HG03565 (cell line): ENCODE measurements around the gene TBC1D22B.

ENCODE experiments used
- ATAC-seq: cut with Tn5 transposase; IDR thresholded peaks from one replicate; pipeline ENCODE4 v1.9.1; 2021; ENCODE audit warnings: mild to moderate bottlenecking, moderate library complexity; ENCODE audit not compliant: unreplicated experiment

TBC1D22B gene

GRCh38 chr6:37257634-37258404 is at the start of gene TBC1D22B, which contains the start of gene TMEM217:
Gene TBC1D22B, plus strand, starts transcription at chr6:37257772. Its CDS starts 146 bp downstream, at chr6:37257918.
Gene TMEM217, minus strand, starts transcription at chr6:37258144. Its CDS starts 39,114 bp downstream, at chr6:37219030.
- ATAC-seq = peak; percentile 90

DNA sequence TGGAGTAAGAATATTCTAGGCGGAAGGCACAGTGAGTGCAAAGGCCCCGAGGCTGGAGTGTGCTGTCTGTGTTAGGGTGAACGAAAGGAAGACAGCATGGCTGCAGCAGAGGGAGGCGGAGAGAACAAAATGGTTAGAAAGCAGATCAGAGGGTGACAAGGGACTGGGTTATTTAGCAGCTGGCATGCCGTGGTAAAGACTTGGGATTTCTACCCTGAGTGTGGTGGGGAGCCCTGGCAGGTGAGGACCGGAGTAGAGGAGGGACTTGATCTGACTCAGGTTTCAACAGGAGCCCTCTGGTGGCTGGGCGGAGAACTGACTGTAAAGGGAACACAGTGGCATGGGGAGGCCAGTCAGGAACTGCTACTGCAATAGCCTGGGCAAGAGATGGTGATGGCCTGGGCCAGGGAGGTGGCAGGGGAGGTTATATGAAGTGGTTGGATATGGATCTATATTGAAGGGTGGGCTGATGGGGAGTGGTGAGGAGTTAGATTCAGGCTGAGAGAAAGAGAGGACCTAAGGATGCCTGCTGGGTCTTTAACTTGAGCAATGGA is 49.6 kb upstream of the TBC1D22B start:
- no peak for ATAC-seq

- ATAC-seq = no peak
Observed at GRCh38 chr6:37208793-37209192, 48.8 kb upstream of the TBC1D22B start.

GRCh38 chr6:37209461-37210205 is 47.9 kb upstream of the TBC1D22B start:
- no peak for ATAC-seq

DNA sequence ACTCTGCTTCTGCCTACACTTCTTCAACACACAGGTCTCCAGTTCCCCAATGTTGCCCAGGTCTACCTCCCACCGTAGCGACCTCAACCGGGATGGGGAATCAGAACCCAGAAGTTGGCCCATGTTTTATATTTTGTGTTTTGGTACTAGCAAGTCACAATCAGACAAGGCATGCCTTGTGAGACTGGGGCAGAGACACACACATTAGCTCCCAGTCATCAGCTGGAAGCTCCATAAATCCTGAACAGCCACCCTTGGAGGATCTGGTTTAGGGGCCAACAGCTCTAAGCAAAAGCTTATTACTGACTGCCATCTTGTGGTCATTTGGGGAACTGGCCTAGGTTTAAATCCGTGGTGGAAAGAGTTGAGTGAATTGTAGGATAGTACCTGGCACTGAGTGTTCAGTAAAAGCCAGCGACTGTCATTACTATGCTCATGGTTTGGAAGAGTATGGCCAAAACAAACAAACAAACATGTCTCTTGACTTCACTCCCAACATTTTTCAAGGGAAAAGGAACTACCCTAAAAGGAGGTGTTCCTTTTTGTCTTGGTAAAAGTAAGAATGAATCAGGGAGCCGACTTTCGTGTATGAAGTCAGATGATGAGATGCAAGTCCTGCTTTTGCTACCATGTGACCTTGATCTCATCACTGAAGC is 47.1 kb upstream of the TBC1D22B start:
- no peak for ATAC-seq

DNA sequence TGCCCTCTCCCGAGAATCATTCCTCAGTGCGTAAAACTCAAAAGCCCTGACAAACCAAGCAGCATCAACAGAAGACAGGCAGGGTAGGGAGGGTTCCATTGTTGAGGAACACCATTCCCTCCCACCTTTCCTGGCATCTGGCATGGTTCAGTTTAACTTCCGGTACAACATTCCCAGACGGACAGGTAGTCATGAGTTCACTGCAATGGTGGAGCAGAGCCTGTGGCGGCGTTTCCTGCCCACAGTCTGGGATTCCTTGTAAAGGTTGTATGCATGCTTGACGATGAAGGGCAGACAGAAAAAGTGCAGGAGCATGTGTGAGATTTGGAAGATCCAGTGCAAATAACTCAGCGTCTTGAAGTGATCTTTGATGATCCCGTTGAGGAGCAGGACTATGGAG is 45.3 kb upstream of the TBC1D22B start:
- no peak for ATAC-seq

- no peak for ATAC-seq
Observed at GRCh38 chr6:37218061-37218460, 39.5 kb upstream of the TBC1D22B start.

DNA sequence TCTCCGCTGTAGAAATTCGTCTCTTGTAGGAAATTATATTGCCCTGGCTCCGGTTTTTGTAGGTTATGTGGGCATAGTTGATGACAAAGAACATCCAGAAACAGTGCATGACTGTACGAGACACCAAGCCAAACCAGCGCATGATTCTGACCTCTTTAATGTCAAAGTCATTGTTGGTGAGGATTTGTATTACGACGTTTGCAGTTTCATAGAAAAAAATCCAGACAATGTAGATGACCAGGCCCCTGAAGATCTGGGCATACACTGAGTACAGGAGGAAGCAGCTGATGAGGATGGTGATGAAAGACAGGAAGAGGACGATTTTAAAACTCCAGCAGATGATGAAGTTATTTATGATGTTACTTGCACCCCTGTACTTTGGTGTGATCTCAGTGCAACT is 39.1 kb upstream of the TBC1D22B start:
- ATAC-seq = no peak

- ATAC-seq = no peak
Observed at GRCh38 chr6:37221585-37222124, 35.9 kb upstream of the TBC1D22B start.

DNA sequence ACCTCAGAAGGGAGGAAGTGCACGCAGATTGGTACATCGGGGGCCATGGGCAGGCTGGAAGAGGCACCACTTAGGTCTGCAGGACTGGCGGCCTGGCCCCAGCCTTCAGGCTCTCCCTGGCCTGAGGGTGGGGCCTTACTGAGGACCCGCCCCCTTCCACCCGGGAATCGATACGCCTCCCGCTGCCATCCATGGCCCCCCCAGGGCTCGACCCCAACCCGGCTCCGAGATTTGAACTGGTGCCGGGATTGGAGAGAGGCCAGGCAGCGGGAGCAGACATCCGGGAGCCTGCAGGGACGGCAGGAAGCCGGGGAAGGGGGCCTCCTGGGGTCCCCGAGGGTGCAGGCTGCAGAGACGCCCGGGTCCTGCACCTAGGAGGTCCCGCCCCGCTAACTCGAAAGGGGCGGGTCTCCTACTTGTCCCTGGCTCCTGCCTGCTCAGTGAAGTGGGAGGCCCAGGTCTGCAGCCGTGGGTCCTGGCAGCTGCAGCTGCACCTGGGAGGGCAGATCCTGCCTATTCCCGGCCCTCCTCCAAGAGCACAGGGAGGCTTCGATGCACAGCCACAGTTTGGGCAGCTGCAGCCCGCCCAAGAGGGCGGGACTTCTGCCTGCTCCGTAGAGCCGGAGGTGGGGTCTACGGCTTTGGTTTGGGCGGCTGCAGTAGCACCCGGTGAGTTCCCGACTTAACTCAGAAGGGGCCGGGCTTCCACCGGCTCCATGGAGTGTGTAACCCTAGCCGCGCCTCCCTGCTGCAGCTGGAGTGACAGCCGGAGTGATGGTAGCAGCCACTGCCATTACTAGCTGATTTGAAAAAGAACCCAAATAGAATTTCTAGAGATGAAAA is 35.2 kb upstream of the TBC1D22B start:
- ATAC-seq = peak; percentile 77

DNA sequence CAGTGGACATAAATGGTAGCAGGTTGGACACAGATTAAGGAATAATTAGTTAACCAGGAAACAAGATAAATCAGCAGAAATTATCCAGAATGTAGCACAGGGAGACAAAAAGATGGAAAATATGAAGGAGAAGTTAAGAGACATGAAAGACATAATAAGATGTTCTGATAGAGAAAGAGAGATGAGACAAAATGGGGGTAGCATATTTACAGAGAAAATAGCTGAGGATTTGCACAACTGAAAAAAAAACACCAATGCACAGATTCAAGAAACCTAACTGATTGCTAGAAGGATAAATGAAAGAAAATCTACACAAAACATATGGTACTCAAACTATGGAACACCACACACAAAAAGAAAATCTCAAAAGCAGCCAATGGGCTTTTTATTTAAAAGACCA is 34.6 kb upstream of the TBC1D22B start:
- no peak for ATAC-seq

GRCh38 chr6:37225350-37226169 is 32.0 kb upstream of the TBC1D22B start:
- ATAC-seq = no peak

GRCh38 chr6:37230104-37230503 is 27.5 kb upstream of the TBC1D22B start:
- no peak for ATAC-seq

GRCh38 chr6:37232430-37233017 is 25.0 kb upstream of the TBC1D22B start:
- no peak for ATAC-seq

GRCh38 chr6:37233541-37233940 is 24.0 kb upstream of the TBC1D22B start:
- ATAC-seq = no peak

GRCh38 chr6:37236921-37237320 is 20.7 kb upstream of the TBC1D22B start:
- no peak for ATAC-seq

- ATAC-seq = no peak
Observed at GRCh38 chr6:37237789-37238188, 19.8 kb upstream of the TBC1D22B start.

GRCh38 chr6:37238381-37238780 is 19.2 kb upstream of the TBC1D22B start:
- no peak for ATAC-seq

DNA sequence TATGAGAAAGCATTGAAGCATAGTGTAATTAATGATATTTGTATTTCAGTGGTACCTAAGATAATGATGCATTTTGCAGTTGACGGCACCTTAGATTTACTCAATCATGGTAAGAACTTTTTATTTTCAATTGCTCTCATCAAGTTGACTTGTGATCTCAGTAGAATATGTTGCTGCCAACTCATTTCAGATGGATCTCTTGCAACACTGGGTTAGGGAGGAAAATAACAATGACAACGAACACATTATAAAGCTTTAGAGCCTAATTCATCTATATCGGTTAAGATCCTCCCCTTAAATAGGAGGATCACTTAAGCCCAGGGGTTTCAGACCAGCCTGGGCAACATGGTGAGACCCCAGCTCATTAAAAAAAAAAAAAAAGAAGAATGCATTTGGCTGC is 18.0 kb upstream of the TBC1D22B start:
- ATAC-seq = no peak
